Stomach (tissue), 4 donors: ENCODE measurements around the gene CXCL12.

Source experiments
- POLR2A ChIP-seq, 4 donors: fragments of 450-650 bp; IDR thresholded peaks; one replicate each; pipeline ENCODE4 v1.6.1; 2016; ENCODE audit warnings: antibody characterized with exemption in 4 of 4, control low read depth in 2 of 4, mild to moderate bottlenecking in 1 of 4, moderate library complexity in 1 of 4
- POLR2AphosphoS5 ChIP-seq, 3 donors: sonication (generic); formaldehyde crosslinking; IDR thresholded peaks; one replicate each; pipeline ENCODE4 v1.6.1; 2016; ENCODE audit warnings: antibody characterized with exemption in 3 of 3
- TF ChIP-seq, protein P1 (sequence below), 7 experiments: fragments of 450-650 bp in 4 of 7; fragments of 200-600 bp in 3 of 7; sonication (generic) in 3 of 7; IDR thresholded peaks; one replicate each; pipeline ENCODE4 v1.5.1; 2016 to 2019; ENCODE audit warnings: antibody characterized with exemption in 7 of 7, control low read depth in 2 of 7, mild to moderate bottlenecking in 1 of 7

DNA sequence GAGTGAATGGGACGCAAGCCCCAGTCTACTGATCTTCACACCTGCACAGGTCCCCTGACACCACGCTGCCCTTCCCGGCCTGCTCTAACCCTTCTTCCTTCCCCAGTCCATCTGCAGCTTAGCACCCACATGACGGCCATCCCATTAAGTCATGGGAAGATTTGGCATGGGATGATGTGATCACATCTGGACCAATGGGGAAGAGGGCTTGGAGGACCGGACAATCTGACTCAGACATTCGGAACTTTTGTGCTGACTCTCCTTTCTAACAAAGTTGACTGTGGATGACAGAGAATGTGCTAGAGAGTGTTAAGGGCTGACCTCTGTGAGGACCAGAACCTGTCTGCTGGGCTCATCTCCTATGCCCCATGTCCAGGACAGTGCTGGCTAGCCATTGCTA is 15.6 kb downstream of the CXCL12 start:
- TF ChIP-seq, protein P1, sequence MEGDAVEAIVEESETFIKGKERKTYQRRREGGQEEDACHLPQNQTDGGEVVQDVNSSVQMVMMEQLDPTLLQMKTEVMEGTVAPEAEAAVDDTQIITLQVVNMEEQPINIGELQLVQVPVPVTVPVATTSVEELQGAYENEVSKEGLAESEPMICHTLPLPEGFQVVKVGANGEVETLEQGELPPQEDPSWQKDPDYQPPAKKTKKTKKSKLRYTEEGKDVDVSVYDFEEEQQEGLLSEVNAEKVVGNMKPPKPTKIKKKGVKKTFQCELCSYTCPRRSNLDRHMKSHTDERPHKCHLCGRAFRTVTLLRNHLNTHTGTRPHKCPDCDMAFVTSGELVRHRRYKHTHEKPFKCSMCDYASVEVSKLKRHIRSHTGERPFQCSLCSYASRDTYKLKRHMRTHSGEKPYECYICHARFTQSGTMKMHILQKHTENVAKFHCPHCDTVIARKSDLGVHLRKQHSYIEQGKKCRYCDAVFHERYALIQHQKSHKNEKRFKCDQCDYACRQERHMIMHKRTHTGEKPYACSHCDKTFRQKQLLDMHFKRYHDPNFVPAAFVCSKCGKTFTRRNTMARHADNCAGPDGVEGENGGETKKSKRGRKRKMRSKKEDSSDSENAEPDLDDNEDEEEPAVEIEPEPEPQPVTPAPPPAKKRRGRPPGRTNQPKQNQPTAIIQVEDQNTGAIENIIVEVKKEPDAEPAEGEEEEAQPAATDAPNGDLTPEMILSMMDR (IDR thresholded peaks at IDR 0.05) = no peak
- no peak for TF ChIP-seq POLR2A (IDR thresholded peaks at IDR 0.05)
- no peak for TF ChIP-seq POLR2AphosphoS5 (IDR thresholded peaks at IDR 0.05)
